ENCODE results near the gene RASSF5. TPM values are rescaled to one million over a fixed set of nuclear protein-coding genes. Genes with fewer than 3 reads are reported as not detected.

The RASSF5 gene
- total and polyA plus RNA-seq, 4 donors = 4.8 to 10.0 (median 5.5) TPM

DNA sequence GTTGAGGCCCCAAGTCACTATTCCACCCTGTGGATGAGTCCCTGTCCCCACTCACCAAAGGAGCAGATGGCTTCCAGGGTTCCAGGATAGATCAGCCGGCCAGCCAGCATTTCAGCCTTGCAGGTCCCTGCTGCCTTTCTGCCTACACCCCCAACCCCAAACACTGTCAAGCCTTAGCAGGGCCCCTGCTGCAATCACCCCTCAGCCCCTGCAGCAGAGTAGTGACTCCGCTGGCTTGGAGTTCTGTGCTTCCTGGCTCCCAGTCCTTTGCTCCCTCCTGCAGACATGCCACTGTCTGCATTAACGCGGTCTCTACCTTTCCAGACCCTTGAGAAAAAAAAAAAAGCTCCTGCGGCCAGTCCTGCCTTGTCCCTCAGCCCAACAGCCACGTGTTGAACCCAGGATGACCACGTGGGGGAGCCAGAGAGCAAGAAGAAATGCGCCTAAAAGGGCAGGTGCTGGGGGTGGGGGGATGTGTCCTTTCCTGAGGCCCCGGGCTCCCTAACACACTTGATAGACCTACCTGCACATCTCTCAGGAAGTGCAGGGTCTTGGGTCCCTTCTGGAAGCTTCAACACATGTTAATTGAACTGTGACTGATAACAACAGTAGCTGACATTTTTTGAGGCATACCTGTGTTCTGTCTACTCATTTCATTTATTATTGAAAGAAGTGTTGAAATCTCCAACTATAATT is 37.4 kb downstream of the RASSF5 start:
- TF ChIP-seq RXRA (IDR thresholded peaks at IDR 0.05) (no peak), HNF4A (conservative IDR thresholded peaks at IDR 0.05) (peak in 1 of 2 donors; percentile 5), HNF4G (IDR thresholded peaks at IDR 0.05) (no peak), SP1 (IDR thresholded peaks at IDR 0.05) (no peak), TAF1 (conservative IDR thresholded peaks at IDR 0.05) (no peak), NR2F2 (IDR thresholded peaks at IDR 0.05) (no peak), JUND (IDR thresholded peaks at IDR 0.05) (no peak), EGR1 (IDR thresholded peaks at IDR 0.05; ENCODE audit: low read depth in 2 of 2) (no peak), YY1 (IDR thresholded peaks at IDR 0.05) (no peak), RAD21 (IDR thresholded peaks at IDR 0.05) (peak; percentile 84 to 91)
- TF ChIP-seq, protein P1, sequence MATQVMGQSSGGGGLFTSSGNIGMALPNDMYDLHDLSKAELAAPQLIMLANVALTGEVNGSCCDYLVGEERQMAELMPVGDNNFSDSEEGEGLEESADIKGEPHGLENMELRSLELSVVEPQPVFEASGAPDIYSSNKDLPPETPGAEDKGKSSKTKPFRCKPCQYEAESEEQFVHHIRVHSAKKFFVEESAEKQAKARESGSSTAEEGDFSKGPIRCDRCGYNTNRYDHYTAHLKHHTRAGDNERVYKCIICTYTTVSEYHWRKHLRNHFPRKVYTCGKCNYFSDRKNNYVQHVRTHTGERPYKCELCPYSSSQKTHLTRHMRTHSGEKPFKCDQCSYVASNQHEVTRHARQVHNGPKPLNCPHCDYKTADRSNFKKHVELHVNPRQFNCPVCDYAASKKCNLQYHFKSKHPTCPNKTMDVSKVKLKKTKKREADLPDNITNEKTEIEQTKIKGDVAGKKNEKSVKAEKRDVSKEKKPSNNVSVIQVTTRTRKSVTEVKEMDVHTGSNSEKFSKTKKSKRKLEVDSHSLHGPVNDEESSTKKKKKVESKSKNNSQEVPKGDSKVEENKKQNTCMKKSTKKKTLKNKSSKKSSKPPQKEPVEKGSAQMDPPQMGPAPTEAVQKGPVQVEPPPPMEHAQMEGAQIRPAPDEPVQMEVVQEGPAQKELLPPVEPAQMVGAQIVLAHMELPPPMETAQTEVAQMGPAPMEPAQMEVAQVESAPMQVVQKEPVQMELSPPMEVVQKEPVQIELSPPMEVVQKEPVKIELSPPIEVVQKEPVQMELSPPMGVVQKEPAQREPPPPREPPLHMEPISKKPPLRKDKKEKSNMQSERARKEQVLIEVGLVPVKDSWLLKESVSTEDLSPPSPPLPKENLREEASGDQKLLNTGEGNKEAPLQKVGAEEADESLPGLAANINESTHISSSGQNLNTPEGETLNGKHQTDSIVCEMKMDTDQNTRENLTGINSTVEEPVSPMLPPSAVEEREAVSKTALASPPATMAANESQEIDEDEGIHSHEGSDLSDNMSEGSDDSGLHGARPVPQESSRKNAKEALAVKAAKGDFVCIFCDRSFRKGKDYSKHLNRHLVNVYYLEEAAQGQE (IDR thresholded peaks at IDR 0.05) = no peak
- TF ChIP-seq, protein P2, sequence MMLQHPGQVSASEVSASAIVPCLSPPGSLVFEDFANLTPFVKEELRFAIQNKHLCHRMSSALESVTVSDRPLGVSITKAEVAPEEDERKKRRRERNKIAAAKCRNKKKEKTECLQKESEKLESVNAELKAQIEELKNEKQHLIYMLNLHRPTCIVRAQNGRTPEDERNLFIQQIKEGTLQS (IDR thresholded peaks at IDR 0.05) = no peak
- TF ChIP-seq, protein P3, sequence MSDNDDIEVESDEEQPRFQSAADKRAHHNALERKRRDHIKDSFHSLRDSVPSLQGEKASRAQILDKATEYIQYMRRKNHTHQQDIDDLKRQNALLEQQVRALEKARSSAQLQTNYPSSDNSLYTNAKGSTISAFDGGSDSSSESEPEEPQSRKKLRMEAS (IDR thresholded peaks at IDR 0.05) = peak; percentile 49
- TF ChIP-seq, protein P4, sequence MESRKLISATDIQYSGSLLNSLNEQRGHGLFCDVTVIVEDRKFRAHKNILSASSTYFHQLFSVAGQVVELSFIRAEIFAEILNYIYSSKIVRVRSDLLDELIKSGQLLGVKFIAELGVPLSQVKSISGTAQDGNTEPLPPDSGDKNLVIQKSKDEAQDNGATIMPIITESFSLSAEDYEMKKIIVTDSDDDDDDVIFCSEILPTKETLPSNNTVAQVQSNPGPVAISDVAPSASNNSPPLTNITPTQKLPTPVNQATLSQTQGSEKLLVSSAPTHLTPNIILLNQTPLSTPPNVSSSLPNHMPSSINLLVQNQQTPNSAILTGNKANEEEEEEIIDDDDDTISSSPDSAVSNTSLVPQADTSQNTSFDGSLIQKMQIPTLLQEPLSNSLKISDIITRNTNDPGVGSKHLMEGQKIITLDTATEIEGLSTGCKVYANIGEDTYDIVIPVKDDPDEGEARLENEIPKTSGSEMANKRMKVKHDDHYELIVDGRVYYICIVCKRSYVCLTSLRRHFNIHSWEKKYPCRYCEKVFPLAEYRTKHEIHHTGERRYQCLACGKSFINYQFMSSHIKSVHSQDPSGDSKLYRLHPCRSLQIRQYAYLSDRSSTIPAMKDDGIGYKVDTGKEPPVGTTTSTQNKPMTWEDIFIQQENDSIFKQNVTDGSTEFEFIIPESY (IDR thresholded peaks at IDR 0.05) = no peak
- TF ChIP-seq, protein P5, sequence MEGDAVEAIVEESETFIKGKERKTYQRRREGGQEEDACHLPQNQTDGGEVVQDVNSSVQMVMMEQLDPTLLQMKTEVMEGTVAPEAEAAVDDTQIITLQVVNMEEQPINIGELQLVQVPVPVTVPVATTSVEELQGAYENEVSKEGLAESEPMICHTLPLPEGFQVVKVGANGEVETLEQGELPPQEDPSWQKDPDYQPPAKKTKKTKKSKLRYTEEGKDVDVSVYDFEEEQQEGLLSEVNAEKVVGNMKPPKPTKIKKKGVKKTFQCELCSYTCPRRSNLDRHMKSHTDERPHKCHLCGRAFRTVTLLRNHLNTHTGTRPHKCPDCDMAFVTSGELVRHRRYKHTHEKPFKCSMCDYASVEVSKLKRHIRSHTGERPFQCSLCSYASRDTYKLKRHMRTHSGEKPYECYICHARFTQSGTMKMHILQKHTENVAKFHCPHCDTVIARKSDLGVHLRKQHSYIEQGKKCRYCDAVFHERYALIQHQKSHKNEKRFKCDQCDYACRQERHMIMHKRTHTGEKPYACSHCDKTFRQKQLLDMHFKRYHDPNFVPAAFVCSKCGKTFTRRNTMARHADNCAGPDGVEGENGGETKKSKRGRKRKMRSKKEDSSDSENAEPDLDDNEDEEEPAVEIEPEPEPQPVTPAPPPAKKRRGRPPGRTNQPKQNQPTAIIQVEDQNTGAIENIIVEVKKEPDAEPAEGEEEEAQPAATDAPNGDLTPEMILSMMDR (IDR thresholded peaks at IDR 0.05; ENCODE audit: low read depth, low read length, missing input control) = peak; percentile 85
- Histone ChIP-seq H3K27me3 (ENCODE audit: control insufficient read depth in 4 of 4, insufficient read depth in 4 of 4, low read length in 3 of 4) (no peaks in the 10 kb centered on the region), H3K36me3 (ENCODE audit: control insufficient read depth in 4 of 4, insufficient read depth in 3 of 4, low read depth in 1 of 4, low read length in 3 of 4) (no peaks in the 10 kb centered on the region), H3K4me3 (ENCODE audit: low read depth in 1 of 3, low read length in 3 of 3) (no peak overlapping the region), H3K27ac (ENCODE audit: low read depth in 1 of 2, low read length in 2 of 2) (no peak overlapping the region), H3K9me3 (ENCODE audit: control insufficient read depth in 4 of 4, low read length in 3 of 4) (no peaks in the 10 kb centered on the region), H3K4me1 (ENCODE audit: control insufficient read depth in 4 of 4, insufficient read depth in 4 of 4, low read length in 3 of 4) (peaks cover 6 to 50% (median 38%) of the 10 kb centered on the region in 4 donors), H3K9ac (ENCODE audit: low read depth in 1 of 2, low read length in 2 of 2) (no peak overlapping the region)
- 13% methylated on average over 9 of the region's 9 CpGs for WGBS
- DNase-seq (ENCODE audit: low spot score) = peak; percentile 87
